Karpas-422 (cell line): ENCODE data around the gene AHSG. TPM values are rescaled to one million over a fixed set of nuclear protein-coding genes. Genes with fewer than 3 reads are reported as not detected.

Source experiments
- DNase-seq: peaks from one replicate; pipeline ENCODE4 v3.0.0-alpha.2; 2015
- H2AFZ ChIP-seq: fragments of 200-600 bp; sonication (generic); 2 replicates; pipeline ENCODE4 v1.6.1; 2014; ENCODE audit warnings: antibody characterized with exemption, low read length, mixed read lengths
- H3K27ac ChIP-seq: fragments of 200-600 bp; sonication (generic); 2 replicates; pipeline ENCODE4 v1.5.1; 2014; ENCODE audit warnings: mild to moderate bottlenecking, low read length, moderate library complexity
- H3K27me3 ChIP-seq: fragments of 200-600 bp; sonication (generic); 2 replicates; pipeline ENCODE4 v1.6.1; 2014; ENCODE audit warnings: low read length, mixed read lengths
- H3K36me3 ChIP-seq: fragments of 200-600 bp; sonication (generic); 2 replicates; pipeline ENCODE4 v1.6.1; 2014; ENCODE audit warnings: low read length, mixed read lengths; ENCODE audit not compliant: insufficient read depth
- H3K4me1 ChIP-seq: fragments of 200-600 bp; sonication (generic); 2 replicates; pipeline ENCODE4 v1.6.1; 2014; ENCODE audit warnings: mild to moderate bottlenecking, low read length, mixed read lengths
- H3K4me2 ChIP-seq: fragments of 200-600 bp; sonication (generic); 2 replicates; pipeline ENCODE4 v1.6.1; 2014; ENCODE audit warnings: low read length, low read depth, mild to moderate bottlenecking; ENCODE audit not compliant: poor library complexity, severe bottlenecking
- H3K4me3 ChIP-seq: fragments of 200-600 bp; sonication (generic); 2 replicates; pipeline ENCODE4 v1.5.1; 2014; ENCODE audit warnings: mild to moderate bottlenecking, antibody characterized with exemption, low read length, mixed read lengths
- H3K79me2 ChIP-seq: fragments of 200-600 bp; sonication (generic); 2 replicates; pipeline ENCODE4 v1.6.1; 2014; ENCODE audit warnings: mild to moderate bottlenecking, low read length, mixed read lengths
- H3K9ac ChIP-seq: fragments of 200-600 bp; sonication (generic); 2 replicates; pipeline ENCODE4 v1.6.0; 2014; ENCODE audit warnings: low read length
- H3K9me2 ChIP-seq: fragments of 200-600 bp; sonication (generic), shearing (Covaris generic); replicated peaks from 2 replicates; pipeline ENCODE4 v1.6.0; 2014; ENCODE audit warnings: mild to moderate bottlenecking, low read length, moderate library complexity; ENCODE audit not compliant: insufficient read depth
- H3K9me3 ChIP-seq: fragments of 300-700, 200-600 bp; sonication (generic); 2 replicates; pipeline ENCODE4 v1.6.1; 2014; ENCODE audit warnings: low read length, mixed read lengths
- H4K20me1 ChIP-seq: fragments of 200-600 bp; sonication (generic); 2 replicates; pipeline ENCODE4 v1.6.1; 2014; ENCODE audit warnings: mild to moderate bottlenecking, antibody characterized with exemption, low read length, low read depth; ENCODE audit not compliant: insufficient read depth
- total RNA-seq: library from RNA; depleted of rRNA; stranded (reverse); fragments of >200 nt; shearing (Covaris generic); gene quantifications from 2 replicates; pipeline ENCODE4 v1.2.3, GENCODE V29; 2014; ENCODE audit warnings: low replicate concordance

AHSG gene
- total RNA-seq, 1 experiment from 2014 or later, result not detected

GRCh38 chr3:186643493-186643892 lies 30.6 kb downstream of the AHSG start:
- Histone ChIP-seq H3K9me2 (no peaks in the 10 kb centered on the region), H3K36me3 (no peaks in the 10 kb centered on the region), H3K4me3 (no peak overlapping the region), H3K9ac (no peak overlapping the region), H3K4me1 (no peaks in the 10 kb centered on the region), H3K4me2 (no peak overlapping the region), H2AFZ (no peak overlapping the region), H3K27me3 (no peaks in the 10 kb centered on the region), H3K79me2 (no peaks in the 10 kb centered on the region), H3K27ac (no peak overlapping the region), H3K9me3 (no peaks in the 10 kb centered on the region), H4K20me1 (no peaks in the 10 kb centered on the region)
- DNase-seq, result no peak

GRCh38 chr3:186644683-186645082 lies 31.8 kb downstream of the AHSG start:
- H3K9me2 ChIP-seq, result no peaks in the 10 kb centered on the region

GRCh38 chr3:186646106-186646505 lies 33.2 kb downstream of the AHSG start:
- Histone ChIP-seq H3K4me2 (no peak overlapping the region), H3K27ac (no peak overlapping the region), H3K9ac (no peak overlapping the region), H3K4me3 (no peak overlapping the region), H3K9me2 (no peaks in the 10 kb centered on the region), H3K27me3 (no peaks in the 10 kb centered on the region), H3K4me1 (no peaks in the 10 kb centered on the region), H4K20me1 (no peaks in the 10 kb centered on the region), H3K36me3 (no peaks in the 10 kb centered on the region), H3K79me2 (no peaks in the 10 kb centered on the region), H3K9me3 (no peaks in the 10 kb centered on the region), H2AFZ (no peak overlapping the region)
- no peak for DNase-seq

More at GRCh38 chr3:186644683-186645082, 31.8 kb downstream of the AHSG start:
- Histone ChIP-seq H3K9ac (no peak overlapping the region), H3K27ac (no peak overlapping the region), H3K4me1 (no peaks in the 10 kb centered on the region), H4K20me1 (no peaks in the 10 kb centered on the region), H3K36me3 (no peaks in the 10 kb centered on the region), H3K9me3 (no peaks in the 10 kb centered on the region), H3K4me3 (no peak overlapping the region), H3K4me2 (no peak overlapping the region), H2AFZ (no peak overlapping the region), H3K27me3 (no peaks in the 10 kb centered on the region), H3K79me2 (no peaks in the 10 kb centered on the region)
- no peak for DNase-seq

GRCh38 chr3:186646841-186647240 lies 34.0 kb downstream of the AHSG start:
- Histone ChIP-seq H3K4me1 (peaks cover 2% of the 10 kb centered on the region), H3K79me2 (no peaks in the 10 kb centered on the region), H3K36me3 (no peaks in the 10 kb centered on the region), H3K9me3 (no peaks in the 10 kb centered on the region), H3K4me3 (no peak overlapping the region), H3K9ac (no peak overlapping the region), H4K20me1 (no peaks in the 10 kb centered on the region), H3K4me2 (no peak overlapping the region), H3K27ac (no peak overlapping the region), H3K27me3 (no peaks in the 10 kb centered on the region), H2AFZ (no peak overlapping the region), H3K9me2 (no peaks in the 10 kb centered on the region)
- no peak for DNase-seq

- peaks cover 22% of the 10 kb centered on the region for H3K4me1 ChIP-seq
- no peaks in the 10 kb centered on the region for H4K20me1 ChIP-seq
- H3K4me3 ChIP-seq, result no peak overlapping the region
- no peaks in the 10 kb centered on the region for H3K36me3 ChIP-seq
- no peak overlapping the region for H2AFZ ChIP-seq
- H3K27me3 ChIP-seq, result no peaks in the 10 kb centered on the region
- H3K9ac ChIP-seq, result no peak overlapping the region
- no peaks in the 10 kb centered on the region for H3K9me2 ChIP-seq
- H3K27ac ChIP-seq, result no peak overlapping the region
- H3K4me2 ChIP-seq, result no peak overlapping the region
- DNase-seq, result no peak
- H3K79me2 ChIP-seq, result no peaks in the 10 kb centered on the region
- H3K9me3 ChIP-seq, result no peaks in the 10 kb centered on the region
These were observed 36.0 kb downstream of the AHSG start for GRCh38 chr3:186648851-186649250.

- H3K36me3 ChIP-seq, result no peaks in the 10 kb centered on the region
- H4K20me1 ChIP-seq, result no peaks in the 10 kb centered on the region
- peaks cover 25% of the 10 kb centered on the region for H3K4me1 ChIP-seq
- H3K4me2 ChIP-seq, result peak overlapping the region; percentile 53
- peak; percentile 52 for DNase-seq
- no peaks in the 10 kb centered on the region for H3K79me2 ChIP-seq
- peak overlapping the region; percentile 88 for H3K27ac ChIP-seq
- no peak overlapping the region for H2AFZ ChIP-seq
- H3K27me3 ChIP-seq, result no peaks in the 10 kb centered on the region
- H3K9ac ChIP-seq, result peak overlapping the region; percentile 50; the same call in 1 of the 2 replicates
- no peaks in the 10 kb centered on the region for H3K9me2 ChIP-seq
- H3K9me3 ChIP-seq, result no peaks in the 10 kb centered on the region
- H3K4me3 ChIP-seq, result peak overlapping the region; percentile 36; the same call in 1 of the 2 replicates
These were observed 38.9 kb downstream of the AHSG start for GRCh38 chr3:186651678-186652215.

- Histone ChIP-seq H3K4me2 (peak overlapping the region; percentile 53), H3K27ac (peak overlapping the region; percentile 88), H3K4me3 (peak overlapping the region; percentile 36)
These were observed 40.3 kb downstream of the AHSG start for GRCh38 chr3:186653080-186653707.

GRCh38 chr3:186653984-186654383 lies 41.1 kb downstream of the AHSG start:
- peak overlapping the region; percentile 71; the same call in 1 of the 2 replicates for H2AFZ ChIP-seq
- H3K4me2 ChIP-seq, result peak overlapping the region; percentile 53

More at GRCh38 chr3:186653080-186653707, 40.3 kb downstream of the AHSG start:
- H3K36me3 ChIP-seq, result no peaks in the 10 kb centered on the region
- DNase-seq, result peak; percentile 94
- no peaks in the 10 kb centered on the region for H3K9me2 ChIP-seq
- no peaks in the 10 kb centered on the region for H3K9me3 ChIP-seq
- no peaks in the 10 kb centered on the region for H3K79me2 ChIP-seq
- H2AFZ ChIP-seq, result peak overlapping the region; percentile 71
- H4K20me1 ChIP-seq, result no peaks in the 10 kb centered on the region
- no peaks in the 10 kb centered on the region for H3K27me3 ChIP-seq
- peak overlapping the region; percentile 50 for H3K9ac ChIP-seq
- H3K4me1 ChIP-seq, result peaks cover 25% of the 10 kb centered on the region

More at GRCh38 chr3:186653984-186654383, 41.1 kb downstream of the AHSG start:
- no peak for DNase-seq
- Histone ChIP-seq H3K4me3 (peak overlapping the region; percentile 10; the same call in 1 of the 2 replicates), H3K9ac (peak overlapping the region; percentile 50), H3K4me1 (peaks cover 25% of the 10 kb centered on the region), H3K27me3 (no peaks in the 10 kb centered on the region), H4K20me1 (no peaks in the 10 kb centered on the region), H3K27ac (peak overlapping the region; percentile 88), H3K9me2 (no peaks in the 10 kb centered on the region), H3K79me2 (no peaks in the 10 kb centered on the region), H3K36me3 (no peaks in the 10 kb centered on the region), H3K9me3 (no peaks in the 10 kb centered on the region)
